Fibroblast of mammary gland (primary cell): ENCODE results near the gene CXCL9.

Source experiments
- DNase-seq: peaks from one replicate; pipeline ENCODE4 v3.0.0-alpha.2; 2010; ENCODE audit warnings: low read depth
- H3K4me3 ChIP-seq: 2 replicates; pipeline ENCODE4 v1.5.1; 2011; ENCODE audit warnings: low read depth, mild to moderate bottlenecking, low read length, moderate library complexity; ENCODE audit not compliant: control insufficient read depth
- CTCF ChIP-seq: conservative IDR thresholded peaks from 2 replicates; pipeline ENCODE4 v1.5.1; 2011; ENCODE audit warnings: low read depth, low read length, inconsistent platforms; ENCODE audit not compliant: control insufficient read depth, insufficient read depth

The CXCL9 gene

GRCh38 chr4:75953509-75953908 lies 53.8 kb downstream of the CXCL9 start:
- TF ChIP-seq CTCF, result no peak
- H3K4me3 ChIP-seq, result no peak overlapping the region
- no peak for DNase-seq
